ENCODE results near the gene DCC.

GRCh38 chr18:53421869-53422268 is 1081.9 kb downstream of the DCC start:
- TF ChIP-seq, protein P1, sequence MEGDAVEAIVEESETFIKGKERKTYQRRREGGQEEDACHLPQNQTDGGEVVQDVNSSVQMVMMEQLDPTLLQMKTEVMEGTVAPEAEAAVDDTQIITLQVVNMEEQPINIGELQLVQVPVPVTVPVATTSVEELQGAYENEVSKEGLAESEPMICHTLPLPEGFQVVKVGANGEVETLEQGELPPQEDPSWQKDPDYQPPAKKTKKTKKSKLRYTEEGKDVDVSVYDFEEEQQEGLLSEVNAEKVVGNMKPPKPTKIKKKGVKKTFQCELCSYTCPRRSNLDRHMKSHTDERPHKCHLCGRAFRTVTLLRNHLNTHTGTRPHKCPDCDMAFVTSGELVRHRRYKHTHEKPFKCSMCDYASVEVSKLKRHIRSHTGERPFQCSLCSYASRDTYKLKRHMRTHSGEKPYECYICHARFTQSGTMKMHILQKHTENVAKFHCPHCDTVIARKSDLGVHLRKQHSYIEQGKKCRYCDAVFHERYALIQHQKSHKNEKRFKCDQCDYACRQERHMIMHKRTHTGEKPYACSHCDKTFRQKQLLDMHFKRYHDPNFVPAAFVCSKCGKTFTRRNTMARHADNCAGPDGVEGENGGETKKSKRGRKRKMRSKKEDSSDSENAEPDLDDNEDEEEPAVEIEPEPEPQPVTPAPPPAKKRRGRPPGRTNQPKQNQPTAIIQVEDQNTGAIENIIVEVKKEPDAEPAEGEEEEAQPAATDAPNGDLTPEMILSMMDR (IDR thresholded peaks at IDR 0.05; ENCODE audit: low read length) = no peak
- no peak for TF ChIP-seq EZH2 (optimal IDR thresholded peaks at IDR 0.05; ENCODE audit: low read depth, low read length)

Data from MM.1S (cell line).